GM06990 (cell line): ENCODE measurements around the gene VCAN.

Source experiments
- DNase-seq: peaks from one replicate; pipeline ENCODE4 v3.0.0-alpha.2; 2011; ENCODE audit not compliant: insufficient read length; ENCODE audit errors: extremely low read depth
- H3K27me3 ChIP-seq: replicated peaks from 2 replicates; pipeline ENCODE4 v1.6.0; 2011; ENCODE audit warnings: low read length; ENCODE audit not compliant: control insufficient read depth, insufficient read depth
- H3K36me3 ChIP-seq: 2 replicates; pipeline ENCODE4 v1.5.1; 2011; ENCODE audit warnings: low read length; ENCODE audit not compliant: control insufficient read depth, insufficient read depth
- H3K4me3 ChIP-seq: replicated peaks from 2 replicates; pipeline ENCODE4 v1.5.1; 2011; ENCODE audit warnings: low read depth, mild to moderate bottlenecking, control low read depth, low read length
- TF ChIP-seq, protein P1 (sequence below): IDR thresholded peaks from 2 replicates; pipeline ENCODE4 v1.5.1; 2011; ENCODE audit warnings: low read length, control low read depth, mild to moderate bottlenecking, inconsistent platforms; ENCODE audit not compliant: insufficient read depth, poor library complexity, severe bottlenecking

The VCAN gene

DNA sequence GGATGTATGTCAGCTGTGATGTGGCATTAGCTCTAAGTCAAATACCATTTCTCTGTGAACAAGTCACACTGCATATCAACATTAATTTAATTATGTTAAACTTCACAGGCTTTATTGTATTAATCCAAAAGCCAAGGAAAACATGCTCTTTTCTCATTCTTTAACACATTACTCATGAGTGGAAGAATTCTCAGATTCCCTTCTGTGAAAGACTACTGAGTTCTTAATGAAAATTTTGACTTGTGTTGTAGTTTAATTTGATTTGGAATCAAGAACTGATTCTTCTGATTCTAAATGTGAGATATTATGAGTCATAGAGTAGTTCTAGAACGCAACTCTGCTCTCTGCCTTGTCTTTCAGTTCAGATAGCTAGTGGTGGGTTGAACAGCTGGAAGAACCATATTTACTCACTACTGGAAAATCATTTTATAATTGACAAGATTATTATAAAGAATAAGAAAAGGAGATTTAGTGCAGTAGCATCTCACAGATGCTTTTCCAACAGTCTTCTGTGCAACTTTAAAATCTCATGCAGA is 90.6 kb downstream of the VCAN start:
- no peak for DNase-seq
- Histone ChIP-seq H3K36me3 (no peaks in the 10 kb centered on the region), H3K27me3 (no peaks in the 10 kb centered on the region), H3K4me3 (no peak overlapping the region)
- TF ChIP-seq, protein P1, sequence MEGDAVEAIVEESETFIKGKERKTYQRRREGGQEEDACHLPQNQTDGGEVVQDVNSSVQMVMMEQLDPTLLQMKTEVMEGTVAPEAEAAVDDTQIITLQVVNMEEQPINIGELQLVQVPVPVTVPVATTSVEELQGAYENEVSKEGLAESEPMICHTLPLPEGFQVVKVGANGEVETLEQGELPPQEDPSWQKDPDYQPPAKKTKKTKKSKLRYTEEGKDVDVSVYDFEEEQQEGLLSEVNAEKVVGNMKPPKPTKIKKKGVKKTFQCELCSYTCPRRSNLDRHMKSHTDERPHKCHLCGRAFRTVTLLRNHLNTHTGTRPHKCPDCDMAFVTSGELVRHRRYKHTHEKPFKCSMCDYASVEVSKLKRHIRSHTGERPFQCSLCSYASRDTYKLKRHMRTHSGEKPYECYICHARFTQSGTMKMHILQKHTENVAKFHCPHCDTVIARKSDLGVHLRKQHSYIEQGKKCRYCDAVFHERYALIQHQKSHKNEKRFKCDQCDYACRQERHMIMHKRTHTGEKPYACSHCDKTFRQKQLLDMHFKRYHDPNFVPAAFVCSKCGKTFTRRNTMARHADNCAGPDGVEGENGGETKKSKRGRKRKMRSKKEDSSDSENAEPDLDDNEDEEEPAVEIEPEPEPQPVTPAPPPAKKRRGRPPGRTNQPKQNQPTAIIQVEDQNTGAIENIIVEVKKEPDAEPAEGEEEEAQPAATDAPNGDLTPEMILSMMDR, result no peak

DNA sequence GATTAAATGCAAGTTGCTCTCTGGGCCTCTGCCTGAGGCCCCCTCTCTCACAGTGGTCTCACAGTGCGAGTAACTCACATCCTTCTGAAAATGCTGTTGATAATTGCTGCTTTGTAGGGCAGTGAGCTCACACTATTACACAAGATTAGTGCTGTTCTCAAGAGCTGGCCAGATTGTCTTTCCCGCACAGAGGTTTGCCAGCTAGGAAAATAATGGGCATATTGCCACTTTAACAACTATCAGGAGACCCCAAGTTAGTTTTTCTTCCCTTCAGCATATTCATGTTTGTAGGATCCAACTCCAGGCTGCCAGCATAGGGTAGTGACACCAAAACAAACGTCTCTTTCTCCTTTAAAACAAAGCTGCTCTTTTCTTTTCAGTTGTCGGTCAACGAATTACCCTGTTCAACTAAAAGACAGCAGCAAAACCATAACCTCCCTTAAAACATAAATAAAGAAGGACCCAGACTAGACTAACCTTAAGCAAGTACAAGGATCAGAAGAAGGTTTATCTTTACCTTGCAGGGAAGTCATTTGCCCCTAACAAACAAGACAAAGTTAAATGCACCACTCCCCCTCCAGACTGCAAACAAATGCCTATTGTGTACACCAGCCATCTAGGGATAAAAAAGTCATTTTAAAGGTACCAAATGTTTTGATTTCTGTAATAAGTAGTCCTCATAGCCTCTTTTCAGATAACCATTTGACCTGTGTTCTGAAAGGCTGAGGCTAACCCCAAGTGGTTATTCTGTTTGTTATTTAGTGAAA is 91.4 kb downstream of the VCAN start:
- H3K4me3 ChIP-seq, result no peak overlapping the region
- H3K27me3 ChIP-seq, result no peaks in the 10 kb centered on the region
- H3K36me3 ChIP-seq, result no peaks in the 10 kb centered on the region
- no peak for DNase-seq
- TF ChIP-seq, protein P1, result no peak

DNA sequence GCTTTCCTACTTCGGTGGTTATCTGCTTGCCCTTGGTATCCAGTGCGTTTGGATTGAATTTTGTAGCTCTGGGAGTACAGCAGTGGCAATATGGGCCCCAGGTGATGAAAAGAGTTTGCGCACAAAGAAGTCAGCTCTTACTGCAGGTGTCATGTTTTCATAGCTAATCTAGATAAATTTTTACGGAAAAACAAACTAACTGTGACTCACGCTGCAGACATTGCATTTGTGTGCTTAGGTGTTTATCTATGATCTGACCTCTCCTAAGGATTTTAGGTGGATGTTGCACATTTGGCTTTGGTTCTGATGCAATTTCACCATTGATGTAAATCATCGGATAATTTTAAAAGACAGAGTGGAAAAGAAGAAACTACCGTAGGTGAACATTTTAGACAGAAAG is 92.1 kb downstream of the VCAN start:
- Histone ChIP-seq H3K27me3 (no peaks in the 10 kb centered on the region), H3K4me3 (no peak overlapping the region), H3K36me3 (no peaks in the 10 kb centered on the region)
- no peak for DNase-seq
- TF ChIP-seq, protein P1, result no peak

DNA sequence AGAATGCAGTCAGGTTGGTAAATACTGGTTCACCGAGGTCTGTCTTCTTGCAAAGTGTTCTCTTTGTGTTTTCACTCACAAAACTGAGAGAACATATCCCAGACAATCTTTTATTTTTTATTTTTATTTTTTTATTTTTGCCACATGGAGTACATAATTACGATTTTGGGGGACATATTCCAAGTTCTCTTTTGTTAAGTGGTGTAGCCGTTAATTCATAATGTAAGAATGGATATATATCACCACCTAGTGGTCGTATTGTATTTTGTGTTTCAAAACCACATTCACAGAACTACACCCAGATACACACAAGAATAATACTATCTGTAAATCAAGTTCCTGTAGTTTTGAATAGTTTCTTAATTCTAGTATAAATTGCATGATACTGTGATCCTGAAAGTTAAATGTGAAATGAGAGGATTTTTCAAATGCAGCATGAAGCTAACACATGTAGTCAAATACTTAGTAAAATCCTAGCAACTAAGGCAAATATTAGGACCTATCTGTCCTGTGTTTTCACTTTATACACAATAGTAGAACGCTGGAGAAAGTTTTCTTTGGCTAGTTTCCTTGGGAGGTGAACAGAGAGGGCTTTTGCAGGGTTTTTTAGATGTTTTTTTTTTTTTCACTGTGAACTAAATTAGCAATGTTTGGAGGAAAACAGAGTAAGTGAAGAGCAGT is 92.7 kb downstream of the VCAN start:
- TF ChIP-seq, protein P1, result peak; percentile 35
- no peaks in the 10 kb centered on the region for H3K36me3 ChIP-seq
- DNase-seq, result no peak
- H3K27me3 ChIP-seq, result no peaks in the 10 kb centered on the region
- no peak overlapping the region for H3K4me3 ChIP-seq

DNA sequence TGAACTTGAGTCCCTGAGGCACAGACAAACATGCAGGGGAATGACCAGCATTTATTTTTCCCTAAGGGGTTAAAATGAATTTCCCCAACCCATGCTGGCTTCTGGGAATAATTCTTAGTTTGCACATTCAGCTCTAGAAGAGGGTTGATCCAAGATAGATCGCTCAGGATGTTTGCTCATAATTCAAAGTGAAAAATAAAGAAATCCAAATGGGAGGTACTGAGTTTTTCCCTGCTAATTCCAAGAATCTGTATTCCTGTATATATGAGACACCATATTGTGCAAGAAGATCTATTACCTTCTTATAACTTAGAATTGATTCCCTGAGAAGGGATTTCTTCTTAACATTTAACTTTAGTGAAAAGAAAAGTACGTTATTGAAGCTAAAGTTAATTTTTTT is 96.2 kb downstream of the VCAN start:
- Histone ChIP-seq H3K36me3 (no peaks in the 10 kb centered on the region), H3K4me3 (no peak overlapping the region), H3K27me3 (no peaks in the 10 kb centered on the region)
- TF ChIP-seq, protein P1, result no peak
- DNase-seq, result no peak
